Lower lobe of right lung (tissue), 2 donors: ENCODE results near the gene ME1. TPM values are rescaled to one million over a fixed set of nuclear protein-coding genes. Genes with fewer than 3 reads are reported as not detected.
"Not testable (repeated sequence)": the region's sequence is repeated elsewhere in the genome, so short reads cannot be mapped to it uniquely, and the experiment has no call there.

Experiments used
- ATAC-seq, 2 donors: fragments of 200-7000 bp; cut with Tn5 transposase; one replicate each; pipeline ENCODE4 v1.9.1; 2020 to 2022; ENCODE audit warnings: mild to moderate bottlenecking in 2 of 2, moderate library complexity in 2 of 2
- DNase-seq: peaks from one replicate; pipeline ENCODE4 v3.0.0-alpha.2; 2020
- H3K27ac ChIP-seq: fragments of 200-600 bp; one replicate; pipeline ENCODE4 v1.8.0; 2022
- H3K27me3 ChIP-seq: fragments of 200-600 bp; one replicate; pipeline ENCODE4 v1.8.0; 2022; ENCODE audit warnings: low read depth
- H3K36me3 ChIP-seq: fragments of 200-600 bp; one replicate; pipeline ENCODE4 v1.8.0; 2022; ENCODE audit warnings: mild to moderate bottlenecking
- H3K4me1 ChIP-seq: fragments of 200-600 bp; one replicate; pipeline ENCODE4 v1.8.0; 2022
- H3K4me3 ChIP-seq: fragments of 200-600 bp; one replicate; pipeline ENCODE4 v1.8.0; 2022; ENCODE audit warnings: mild to moderate bottlenecking
- H3K9me3 ChIP-seq: fragments of 200-600 bp; one replicate; pipeline ENCODE4 v1.8.0; 2022
- intact Hi-C: fragments of 100-400 bp; cut with DNase I; formaldehyde crosslinking; loops from one replicate; pipeline ENCODE4 v1.11.0; 2022
- total RNA-seq: library from RNA; stranded (reverse); fragmentation: NEBNext Ultra II Directional; extraction: Animal tissue kit (Norgen Biotek cat#: 25700); gene quantifications from one replicate; pipeline ENCODE4 v1.2.1, GENCODE V29; 2021
- TF ChIP-seq, protein P1 (sequence below): fragments of 200-600 bp; IDR thresholded peaks from one replicate; pipeline ENCODE4 v1.8.0; 2022; ENCODE audit warnings: antibody characterized with exemption, mild to moderate bottlenecking
- donor health status: DM: no; HTN: yes; CAD: no; lungs with severe emphysema.

The ME1 gene
- total RNA-seq, 1 donor from 2014 or later: 12.9 TPM

DNA sequence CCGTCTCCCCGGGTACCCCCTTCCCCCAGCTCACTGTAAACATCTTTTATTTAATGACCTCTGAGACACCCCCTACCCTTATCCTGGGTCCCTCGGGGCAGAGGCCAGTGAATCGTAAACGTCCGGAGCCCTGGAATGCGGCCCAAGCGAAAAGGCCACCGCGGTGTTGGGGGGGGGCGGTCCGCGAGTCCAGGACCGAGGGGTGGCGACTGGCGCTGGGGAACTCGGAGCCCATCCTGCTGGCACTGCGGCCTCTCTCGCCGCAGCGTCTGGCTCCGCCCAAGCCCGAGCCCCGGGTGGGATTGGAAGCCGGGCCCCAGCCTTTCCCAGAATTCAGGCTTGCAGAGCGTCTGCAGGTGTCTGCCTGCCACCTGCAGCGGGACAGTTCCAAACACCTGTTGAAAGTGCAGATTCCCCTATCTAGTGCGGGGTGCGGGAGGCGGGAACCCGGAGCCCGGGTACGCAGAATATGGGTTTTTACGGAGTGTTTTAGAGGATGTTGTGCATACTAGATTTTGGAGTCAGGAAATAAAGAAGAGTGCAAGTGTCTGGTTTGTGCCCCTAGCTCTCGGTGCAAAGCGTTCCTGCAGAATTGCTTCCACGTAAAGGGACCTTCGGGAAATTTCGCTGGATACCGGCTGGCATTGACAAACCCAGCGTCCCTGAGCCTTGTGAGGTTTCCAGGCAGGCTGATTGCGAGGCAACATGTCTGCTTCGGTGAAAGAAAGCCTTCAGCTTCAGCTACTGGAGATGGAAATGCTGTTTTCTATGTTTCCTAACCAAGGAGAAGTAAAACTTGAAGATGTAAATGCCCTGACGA, 236.9 kb downstream of the ME1 start:
- ATAC-seq: peak; percentile 81 to 86
- DNase-seq: peak; percentile 66
- Histone ChIP-seq H3K4me1 (peaks cover 27% of the 10 kb centered on the region), H3K4me3 (peak overlapping the region; percentile 99), H3K36me3 (peaks cover 19% of the 10 kb centered on the region), H3K27me3 (no peaks in the 10 kb centered on the region), H3K9me3 (no peaks in the 10 kb centered on the region), H3K27ac (peak overlapping the region; percentile 90)
- TF ChIP-seq, protein P1, sequence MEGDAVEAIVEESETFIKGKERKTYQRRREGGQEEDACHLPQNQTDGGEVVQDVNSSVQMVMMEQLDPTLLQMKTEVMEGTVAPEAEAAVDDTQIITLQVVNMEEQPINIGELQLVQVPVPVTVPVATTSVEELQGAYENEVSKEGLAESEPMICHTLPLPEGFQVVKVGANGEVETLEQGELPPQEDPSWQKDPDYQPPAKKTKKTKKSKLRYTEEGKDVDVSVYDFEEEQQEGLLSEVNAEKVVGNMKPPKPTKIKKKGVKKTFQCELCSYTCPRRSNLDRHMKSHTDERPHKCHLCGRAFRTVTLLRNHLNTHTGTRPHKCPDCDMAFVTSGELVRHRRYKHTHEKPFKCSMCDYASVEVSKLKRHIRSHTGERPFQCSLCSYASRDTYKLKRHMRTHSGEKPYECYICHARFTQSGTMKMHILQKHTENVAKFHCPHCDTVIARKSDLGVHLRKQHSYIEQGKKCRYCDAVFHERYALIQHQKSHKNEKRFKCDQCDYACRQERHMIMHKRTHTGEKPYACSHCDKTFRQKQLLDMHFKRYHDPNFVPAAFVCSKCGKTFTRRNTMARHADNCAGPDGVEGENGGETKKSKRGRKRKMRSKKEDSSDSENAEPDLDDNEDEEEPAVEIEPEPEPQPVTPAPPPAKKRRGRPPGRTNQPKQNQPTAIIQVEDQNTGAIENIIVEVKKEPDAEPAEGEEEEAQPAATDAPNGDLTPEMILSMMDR: no peak
- intact Hi-C loops: no loop called here

DNA sequence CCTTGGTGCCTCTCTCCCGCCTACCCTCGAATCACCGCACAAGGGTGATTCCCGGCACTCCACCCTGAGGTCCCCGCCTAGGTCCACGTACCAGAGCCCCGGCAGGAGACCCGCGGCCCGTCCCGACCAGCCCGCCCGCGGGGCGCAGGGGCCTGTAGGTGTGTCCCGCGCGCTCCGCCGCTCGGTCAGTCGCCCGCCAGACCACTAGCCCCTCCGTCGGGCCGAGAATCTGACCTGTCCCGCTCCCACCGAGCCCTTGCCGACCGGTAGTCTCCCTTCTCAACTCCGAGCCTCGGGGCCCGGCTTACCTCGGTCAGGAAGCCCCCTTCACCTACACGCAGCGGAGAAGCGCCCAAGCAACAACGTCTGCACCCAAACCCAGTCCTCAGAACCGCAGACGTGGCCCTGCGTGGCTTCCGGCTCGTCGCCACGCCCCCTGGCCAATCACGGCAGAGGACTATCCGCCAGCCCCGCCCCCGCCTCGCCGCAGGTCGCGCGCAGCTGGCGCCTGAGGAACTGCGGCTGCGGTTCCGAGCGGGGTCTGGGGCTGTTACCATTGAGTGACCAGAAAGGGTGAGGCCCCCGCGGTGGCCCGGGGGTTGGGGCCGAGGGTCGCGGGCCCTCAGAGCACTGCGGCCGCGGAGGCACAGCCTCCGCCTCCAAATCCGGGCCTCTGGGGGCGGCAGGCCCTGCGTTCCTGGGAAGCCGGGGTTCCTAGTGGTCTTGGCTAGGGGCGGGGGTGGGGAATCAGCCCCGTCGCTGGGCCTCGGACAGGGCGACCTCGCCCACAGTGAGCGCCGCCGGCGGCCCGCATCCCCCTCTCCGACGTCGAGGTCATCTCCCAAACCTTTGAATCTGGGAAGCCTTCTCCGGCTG, 237.7 kb downstream of the ME1 start, which contains the start of the genes PGM3 and RWDD2A:
TSS of gene PGM3 (minus strand) at position 395 of the 876 bp plus-strand sequence. CDS start 2,253 bp downstream, outside the sequence.
TSS of gene RWDD2A (plus strand) at position 487 of the 876 bp plus-strand sequence. CDS start 1,095 bp downstream, outside the sequence.
- Histone ChIP-seq H3K4me1 (peaks cover 27% of the 10 kb centered on the region), H3K27ac (peak within 1 kb of the TSS; percentile 90), H3K4me3 (peak within 1 kb of the TSS; percentile 99), H3K9me3 (no peaks in the 10 kb centered on the region), H3K36me3 (peaks cover 27% of the 10 kb centered on the region), H3K27me3 (no peaks in the 10 kb centered on the region)
- TF ChIP-seq, protein P1: no peak
- peak; percentile 94 for DNase-seq
- peak; percentile 98 to 100 for ATAC-seq
- intact Hi-C loops: no loop called here

DNA sequence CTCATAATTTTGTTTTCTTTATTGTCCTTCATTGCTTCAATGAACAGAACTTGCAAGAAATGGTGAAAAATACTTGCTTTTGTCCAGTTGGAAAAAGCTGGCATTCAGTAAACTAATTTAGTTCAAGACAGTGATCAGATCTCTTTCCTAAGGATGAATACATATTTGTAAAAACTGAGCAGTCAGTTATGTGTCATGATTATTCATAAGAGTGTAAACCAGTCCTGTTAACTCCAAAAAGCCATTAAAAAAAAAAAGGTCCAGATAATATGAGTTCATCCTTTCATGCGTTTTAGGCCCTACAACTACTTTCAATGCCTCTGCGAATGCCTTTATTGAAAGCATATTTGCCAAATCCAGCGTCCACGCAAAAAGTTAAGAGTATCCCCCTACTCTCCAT, 238.4 kb downstream of the ME1 start:
- peaks cover 33% of the 10 kb centered on the region for H3K36me3 ChIP-seq
- H3K27me3 ChIP-seq: no peaks in the 10 kb centered on the region
- DNase-seq (no peak), ATAC-seq (no peak)
- peaks cover 27% of the 10 kb centered on the region for H3K4me1 ChIP-seq
- no peaks in the 10 kb centered on the region for H3K9me3 ChIP-seq
- H3K27ac ChIP-seq: peak overlapping the region; percentile 90
- peak overlapping the region; percentile 99 for H3K4me3 ChIP-seq
- TF ChIP-seq, protein P1: no peak
- intact Hi-C loops: no loop called here

DNA sequence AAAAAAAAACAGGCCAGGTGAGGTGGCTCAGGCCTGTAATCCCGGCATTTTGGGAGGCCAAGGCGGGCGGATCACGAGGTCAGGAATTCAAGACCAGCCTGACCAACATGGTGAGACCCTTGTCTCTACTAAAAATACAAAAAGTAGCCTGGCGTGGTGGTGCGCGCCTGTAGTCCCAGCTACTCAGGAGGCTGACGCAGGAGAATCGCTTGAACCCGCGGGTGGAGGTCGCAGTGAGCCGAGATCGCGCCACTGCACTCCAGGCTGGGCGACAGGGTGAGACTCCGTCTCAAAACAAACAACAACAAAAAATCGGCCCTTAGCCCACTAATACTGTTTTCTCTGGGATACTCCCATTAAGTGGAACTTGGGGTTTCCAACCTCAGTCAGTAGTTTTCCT, 238.9 kb downstream of the ME1 start:
- Histone ChIP-seq H3K4me1 (peaks cover 27% of the 10 kb centered on the region), H3K4me3 (peak overlapping the region; percentile 99), H3K36me3 (peaks cover 33% of the 10 kb centered on the region), H3K27ac (peak overlapping the region; percentile 90)
- ATAC-seq, H3K9me3 ChIP-seq, H3K27me3 ChIP-seq, intact Hi-C loops, DNase-seq: not testable (repeated sequence)

DNA sequence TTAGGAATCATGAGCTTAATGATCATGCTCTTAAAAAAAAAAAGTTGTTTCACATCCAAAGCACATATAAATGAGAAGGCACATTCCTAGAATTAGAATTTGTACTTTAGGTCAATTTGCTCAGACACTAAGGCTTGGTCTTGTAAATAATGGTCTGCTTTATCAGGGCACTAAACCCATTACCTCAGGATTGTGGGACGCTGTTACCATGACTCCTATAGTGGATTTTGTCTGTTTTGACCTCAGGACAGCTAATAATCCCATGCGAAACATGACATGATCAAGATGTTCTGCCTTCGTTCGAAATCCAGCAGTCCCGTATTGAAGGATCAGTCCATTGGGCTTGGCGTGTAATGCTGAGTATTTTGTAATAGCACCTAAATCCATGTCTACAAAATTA, 240.2 kb downstream of the ME1 start:
- intact Hi-C loops: no loop called here
- Histone ChIP-seq H3K27me3 (no peaks in the 10 kb centered on the region), H3K9me3 (no peaks in the 10 kb centered on the region), H3K36me3 (peaks cover 39% of the 10 kb centered on the region), H3K27ac (no peak overlapping the region), H3K4me1 (peaks cover 22% of the 10 kb centered on the region), H3K4me3 (no peak overlapping the region)
- no peak for ATAC-seq
- TF ChIP-seq, protein P1: no peak
- DNase-seq: no peak
